Left lung (tissue), 10 donors: ENCODE results near the gene ASB10. TPM values are rescaled to one million over a fixed set of nuclear protein-coding genes. Genes with fewer than 3 reads are reported as not detected.

Experiments used
- ATAC-seq: fragments of 200-7000 bp; cut with Tn5 transposase; one replicate; pipeline ENCODE4 v1.9.1; 2020; ENCODE audit warnings: moderate library complexity
- DNase-seq, 4 donors: peaks; one replicate each; pipeline ENCODE4 v3.0.0-alpha.2; 2013 to 2020
- H3K27ac ChIP-seq, 2 donors: fragments of 200-600 bp; sonication (generic) in 1 of 2; one replicate each; pipeline versions ENCODE4 v1.5.0 to v1.8.0; 2020 to 2021
- H3K27me3 ChIP-seq, 2 donors: fragments of 200-600 bp; sonication (generic) in 1 of 2; one replicate each; pipeline versions ENCODE4 v1.5.0 to v1.8.0; 2020 to 2021
- H3K36me3 ChIP-seq, 2 donors: fragments of 200-600 bp; sonication (generic) in 1 of 2; one replicate each; pipeline versions ENCODE4 v1.5.0 to v1.8.0; 2020 to 2021
- H3K4me1 ChIP-seq, 2 donors: fragments of 200-600 bp; one replicate each; pipeline ENCODE4 v1.8.0; 2021
- H3K4me3 ChIP-seq, 2 donors: fragments of 200-600 bp; sonication (generic) in 1 of 2; one replicate each; pipeline versions ENCODE4 v1.5.0 to v1.8.0; 2020 to 2021; ENCODE audit warnings: mild to moderate bottlenecking in 1 of 2
- H3K9me3 ChIP-seq, 2 donors: fragments of 200-600 bp; sonication (generic) in 1 of 2; one replicate each; pipeline versions ENCODE4 v1.5.0 to v1.8.0; 2020 to 2021
- intact Hi-C, 2 donors: fragments of 100-400 bp; cut with DNase I; formaldehyde crosslinking; loops; one replicate each; pipeline versions ENCODE4 v1.11.2 to v1.14.2; 2022
- polyA plus RNA-seq, 6 donors: library from polyadenylated mRNA; unstranded; fragments of 120-200 nt; gene quantifications; one replicate each; pipeline ENCODE4 v1.2.1, GENCODE V29; 2013; ENCODE audit not compliant: insufficient read length in 6 of 6
- total RNA-seq, 2 donors: library from RNA; stranded (reverse); fragmentation: NEBNext Ultra II Directional; extraction: Animal tissue kit (Norgen Biotek cat#: 25700); gene quantifications; one replicate each; pipeline ENCODE4 v1.2.1, GENCODE V29; 2021
- TF ChIP-seq, protein P1 (sequence below), 2 donors: fragments of 200-600 bp; sonication (generic) in 1 of 2; IDR thresholded peaks; one replicate each; pipeline versions ENCODE4 v1.5.0 to v1.8.0; 2021; ENCODE audit warnings: antibody characterized with exemption in 2 of 2
- donor health status: DM: no; HTN: yes; CAD: no.
- donor health status: DM: no; HTN: no; CAD: no.

The ASB10 gene
- total and polyA plus RNA-seq, 8 donors, result not detected

DNA sequence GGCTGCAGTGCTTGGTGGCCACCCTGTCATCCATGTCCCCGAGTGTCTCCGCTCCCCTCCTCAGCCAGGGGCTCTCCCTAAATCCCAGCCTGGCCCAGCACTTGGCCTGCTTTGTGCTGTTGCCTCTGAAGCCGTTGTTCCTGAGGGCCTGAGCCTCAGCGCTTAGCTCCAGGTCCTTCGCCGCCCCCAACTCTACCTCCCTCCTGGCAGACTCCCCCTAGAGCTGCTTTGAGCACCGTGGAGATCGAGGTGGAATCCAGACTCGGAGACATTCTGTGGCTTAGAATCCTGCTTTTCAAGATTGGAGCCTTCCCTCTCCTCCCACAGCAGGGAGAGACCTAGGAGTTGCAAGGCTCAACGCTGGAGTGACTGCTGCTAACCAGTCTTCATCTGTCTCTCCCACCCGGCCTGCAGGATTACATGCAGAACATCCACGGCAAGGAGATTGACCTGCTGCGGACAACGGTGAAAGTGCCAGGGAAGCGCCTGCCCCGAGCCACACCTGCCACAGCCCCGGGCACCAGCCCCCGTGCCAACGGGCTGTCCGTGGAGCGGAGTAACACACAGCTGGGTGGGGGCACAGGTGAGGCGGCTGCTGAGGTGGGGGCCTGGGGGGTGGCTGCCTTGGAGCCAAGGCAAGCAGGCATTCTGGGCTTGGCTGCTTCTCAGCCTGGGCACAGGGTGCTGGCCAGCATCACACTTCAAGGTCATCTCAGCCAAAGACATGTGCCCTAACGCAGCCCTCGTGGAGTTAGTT, 52.9 kb downstream of the ASB10 start:
- no peak for ATAC-seq
- no peaks in the 10 kb centered on the region for H3K4me1 ChIP-seq
- intact Hi-C loops, result no loop called here
- H3K36me3 ChIP-seq, result peaks cover 0 to 100% of the 10 kb centered on the region in 2 donors
- no peaks in the 10 kb centered on the region for H3K9me3 ChIP-seq
- H3K27ac ChIP-seq, result no peak overlapping the region
- TF ChIP-seq, protein P1, sequence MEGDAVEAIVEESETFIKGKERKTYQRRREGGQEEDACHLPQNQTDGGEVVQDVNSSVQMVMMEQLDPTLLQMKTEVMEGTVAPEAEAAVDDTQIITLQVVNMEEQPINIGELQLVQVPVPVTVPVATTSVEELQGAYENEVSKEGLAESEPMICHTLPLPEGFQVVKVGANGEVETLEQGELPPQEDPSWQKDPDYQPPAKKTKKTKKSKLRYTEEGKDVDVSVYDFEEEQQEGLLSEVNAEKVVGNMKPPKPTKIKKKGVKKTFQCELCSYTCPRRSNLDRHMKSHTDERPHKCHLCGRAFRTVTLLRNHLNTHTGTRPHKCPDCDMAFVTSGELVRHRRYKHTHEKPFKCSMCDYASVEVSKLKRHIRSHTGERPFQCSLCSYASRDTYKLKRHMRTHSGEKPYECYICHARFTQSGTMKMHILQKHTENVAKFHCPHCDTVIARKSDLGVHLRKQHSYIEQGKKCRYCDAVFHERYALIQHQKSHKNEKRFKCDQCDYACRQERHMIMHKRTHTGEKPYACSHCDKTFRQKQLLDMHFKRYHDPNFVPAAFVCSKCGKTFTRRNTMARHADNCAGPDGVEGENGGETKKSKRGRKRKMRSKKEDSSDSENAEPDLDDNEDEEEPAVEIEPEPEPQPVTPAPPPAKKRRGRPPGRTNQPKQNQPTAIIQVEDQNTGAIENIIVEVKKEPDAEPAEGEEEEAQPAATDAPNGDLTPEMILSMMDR (IDR thresholded peaks at IDR 0.05), result no peak
- peak in 2 of 4 donors; percentile 30 to 64 for DNase-seq
- no peak overlapping the region for H3K4me3 ChIP-seq
- H3K27me3 ChIP-seq, result no peaks in the 10 kb centered on the region

DNA sequence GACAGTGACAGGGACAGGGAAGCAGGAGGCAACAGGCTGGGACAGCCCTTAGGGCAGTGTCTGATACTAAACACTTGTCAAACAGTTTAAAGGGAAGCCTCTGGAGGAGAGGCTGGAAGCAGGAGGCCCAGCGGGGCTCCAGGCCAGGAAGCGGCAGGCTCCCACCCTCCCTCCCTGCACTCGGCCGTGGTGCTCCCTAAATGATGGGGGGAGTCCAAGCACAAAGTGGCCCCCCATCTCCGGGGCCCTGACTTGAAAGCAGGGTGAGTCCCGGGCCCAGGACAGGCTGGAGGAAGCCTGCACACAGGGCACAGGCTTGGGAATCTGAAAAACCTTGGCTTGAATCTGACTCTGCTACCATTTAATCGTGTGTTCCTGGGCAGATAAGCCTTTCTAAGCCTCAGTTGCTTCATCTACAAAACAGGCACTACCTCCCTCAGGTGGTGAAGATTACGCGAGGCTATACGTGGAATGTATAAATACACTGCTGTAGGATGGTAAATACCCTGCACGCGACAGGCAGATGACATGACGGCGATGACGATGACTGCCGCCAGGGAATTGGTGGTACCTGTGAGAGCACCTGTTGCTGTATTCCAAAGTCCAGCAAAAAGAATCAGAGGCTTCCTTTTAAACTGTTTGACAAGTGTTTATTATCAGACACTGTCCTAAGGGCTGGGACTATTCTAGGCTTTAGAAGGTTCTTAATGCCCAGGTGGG, 53.6 kb downstream of the ASB10 start:
- TF ChIP-seq, protein P1 (IDR thresholded peaks at IDR 0.05), result no peak
- DNase-seq (peak in 1 of 4 donors; percentile 54), ATAC-seq (no peak)
- peaks cover 0 to 100% of the 10 kb centered on the region in 2 donors for H3K36me3 ChIP-seq
- H3K4me1 ChIP-seq, result no peaks in the 10 kb centered on the region
- intact Hi-C loops, result no loop called here
- no peak overlapping the region for H3K27ac ChIP-seq
- H3K27me3 ChIP-seq, result no peaks in the 10 kb centered on the region
- H3K4me3 ChIP-seq, result no peak overlapping the region
- H3K9me3 ChIP-seq, result no peaks in the 10 kb centered on the region

DNA sequence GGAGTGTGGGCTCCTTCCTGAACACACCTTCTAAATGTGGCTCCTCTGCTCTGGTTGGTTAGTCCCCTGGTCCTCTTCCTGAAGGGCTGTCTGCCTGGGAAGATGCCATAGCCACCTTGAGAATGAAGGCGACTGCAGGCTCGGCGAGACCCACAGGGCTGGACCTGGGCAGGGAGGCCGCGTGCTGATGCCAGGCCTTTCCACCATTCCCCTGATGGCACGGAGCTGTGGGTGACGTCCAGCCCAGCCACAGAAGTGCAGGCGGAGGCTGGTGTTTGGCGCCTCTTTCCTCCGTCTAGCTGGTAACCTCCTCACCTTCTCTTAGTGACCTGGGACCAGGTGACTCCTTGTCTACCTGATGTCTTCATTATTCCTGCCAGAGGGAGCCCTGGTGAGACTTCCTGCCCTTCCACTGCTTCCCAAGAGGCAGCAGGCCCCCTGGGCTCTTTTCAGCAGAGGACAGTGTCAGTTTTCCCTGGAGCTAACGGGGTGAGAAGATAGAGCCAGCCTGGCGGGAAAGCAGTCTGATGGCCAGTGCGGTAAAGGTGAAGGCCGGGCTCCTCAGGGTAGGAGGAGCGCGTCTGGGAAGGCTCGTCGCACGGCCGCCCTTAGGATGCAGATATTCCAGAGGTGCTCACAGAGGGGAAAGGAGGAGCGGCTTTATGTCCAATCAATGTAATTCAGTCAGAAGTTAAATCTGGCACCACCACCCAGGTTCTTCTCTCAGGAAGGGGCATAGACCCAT, 54.4 kb downstream of the ASB10 start:
- H3K27me3 ChIP-seq, result no peaks in the 10 kb centered on the region
- H3K4me3 ChIP-seq, result no peak overlapping the region
- no peaks in the 10 kb centered on the region for H3K4me1 ChIP-seq
- H3K27ac ChIP-seq, result no peak overlapping the region
- ATAC-seq (no peak), DNase-seq (peak in 1 of 4 donors; percentile 70)
- TF ChIP-seq, protein P1 (IDR thresholded peaks at IDR 0.05), result no peak
- intact Hi-C loops, result no loop called here
- H3K9me3 ChIP-seq, result no peaks in the 10 kb centered on the region
- H3K36me3 ChIP-seq, result peaks cover 0 to 100% of the 10 kb centered on the region in 2 donors

DNA sequence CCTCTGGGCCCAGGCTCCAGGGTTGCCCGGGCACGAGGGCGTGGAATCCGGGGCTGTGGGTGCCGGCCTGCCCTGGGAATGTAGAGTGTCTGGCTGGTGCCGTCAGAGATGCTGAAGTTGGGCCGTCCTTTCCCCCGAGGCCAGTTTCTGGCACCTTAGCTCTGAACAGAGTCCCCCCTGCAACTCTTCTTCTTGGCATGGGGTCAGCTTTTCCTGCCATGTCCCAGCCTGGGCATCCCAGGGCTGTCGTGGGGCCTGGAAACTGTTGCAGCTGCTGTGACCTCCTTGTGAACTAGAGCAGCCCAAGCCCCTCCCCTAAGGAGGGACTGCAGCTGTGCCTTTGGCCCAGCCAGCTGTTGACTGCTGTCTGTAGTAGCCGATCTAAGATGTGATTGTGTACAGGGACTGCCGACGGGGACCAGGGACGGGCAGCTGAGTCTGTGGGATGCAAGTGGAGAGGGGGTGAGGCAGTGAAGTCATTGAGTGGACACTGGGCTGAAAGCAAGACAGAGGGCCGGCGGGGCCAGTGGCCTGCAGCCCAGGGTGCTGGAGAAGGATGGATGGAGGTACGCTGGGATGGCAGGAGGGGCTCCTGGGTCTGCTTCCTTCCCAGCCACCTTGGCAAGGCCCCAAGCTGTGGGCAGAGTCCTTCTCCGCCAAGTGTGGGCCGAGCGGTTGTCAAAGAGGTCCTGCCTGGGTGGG, 55.3 kb downstream of the ASB10 start:
- intact Hi-C loops, result no loop called here
- Histone ChIP-seq H3K4me3 (no peak overlapping the region), H3K36me3 (peaks cover 0 to 97% of the 10 kb centered on the region in 2 donors), H3K4me1 (no peaks in the 10 kb centered on the region), H3K9me3 (no peaks in the 10 kb centered on the region), H3K27ac (no peak overlapping the region), H3K27me3 (no peaks in the 10 kb centered on the region)
- TF ChIP-seq, protein P1 (IDR thresholded peaks at IDR 0.05), result no peak
- ATAC-seq, result no peak
- DNase-seq, result peak in 3 of 4 donors; percentile 56 to 79 (median 58)
